Mucosa of descending colon (tissue), 3 donors: ENCODE measurements around the gene TRPV6. TPM values are rescaled to one million over a fixed set of nuclear protein-coding genes. Genes with fewer than 3 reads are reported as not detected.

Experiments used
- ATAC-seq: fragments of 200-7000 bp; cut with Tn5 transposase; one replicate; pipeline ENCODE4 v1.9.1; 2020; ENCODE audit warnings: mild to moderate bottlenecking, moderate library complexity
- DNase-seq, 3 donors: peaks; one replicate each; pipeline ENCODE4 v3.0.0-alpha.2; 2020
- H3K36me3 ChIP-seq: fragments of 200-600 bp; one replicate; pipeline ENCODE4 v1.8.0; 2021; ENCODE audit warnings: low read depth, mild to moderate bottlenecking
- H3K4me1 ChIP-seq: fragments of 200-600 bp; one replicate; pipeline ENCODE4 v1.8.0; 2021; ENCODE audit warnings: low read depth, mild to moderate bottlenecking
- H3K4me3 ChIP-seq: fragments of 200-600 bp; one replicate; pipeline ENCODE4 v1.8.0; 2021; ENCODE audit warnings: mild to moderate bottlenecking
- H3K9me3 ChIP-seq: fragments of 200-600 bp; one replicate; pipeline ENCODE4 v1.8.0; 2021; ENCODE audit warnings: mild to moderate bottlenecking
- intact Hi-C, 2 donors: fragments of 100-400 bp; cut with DNase I in 1 of 2; cut with micrococcal nuclease in 1 of 2; formaldehyde crosslinking; loops; one replicate each; pipeline versions ENCODE4 v1.11.0 to v1.11.1; 2022; cut with DNase I, micrococcal nuclease
- total RNA-seq, 3 donors: library from RNA; stranded (reverse); fragmentation: NEBNext Ultra II Directional in 2 of 3; extraction: Animal tissue kit (Norgen Biotek cat#: 25700) in 2 of 3; gene quantifications; one replicate each; pipeline versions ENCODE4 v1.2.1 to v1.2.4, GENCODE V29; 2021 to 2023
- TF ChIP-seq, protein P1 (sequence below): fragments of 200-600 bp; IDR thresholded peaks from one replicate; pipeline ENCODE4 v1.8.0; 2022; ENCODE audit warnings: antibody characterized with exemption, mild to moderate bottlenecking
- donor health status: DM: no; HTN: no; CAD: no; lungs with moderate emphysema.
- donor health status: DM: no; HTN: no; CAD: no.
- donor health status: DM: no; HTN: yes; CAD: no.

TRPV6 gene
- total RNA-seq, 3 donors from 2014 or later = 0.35 to 0.55 (median 0.44) TPM

DNA sequence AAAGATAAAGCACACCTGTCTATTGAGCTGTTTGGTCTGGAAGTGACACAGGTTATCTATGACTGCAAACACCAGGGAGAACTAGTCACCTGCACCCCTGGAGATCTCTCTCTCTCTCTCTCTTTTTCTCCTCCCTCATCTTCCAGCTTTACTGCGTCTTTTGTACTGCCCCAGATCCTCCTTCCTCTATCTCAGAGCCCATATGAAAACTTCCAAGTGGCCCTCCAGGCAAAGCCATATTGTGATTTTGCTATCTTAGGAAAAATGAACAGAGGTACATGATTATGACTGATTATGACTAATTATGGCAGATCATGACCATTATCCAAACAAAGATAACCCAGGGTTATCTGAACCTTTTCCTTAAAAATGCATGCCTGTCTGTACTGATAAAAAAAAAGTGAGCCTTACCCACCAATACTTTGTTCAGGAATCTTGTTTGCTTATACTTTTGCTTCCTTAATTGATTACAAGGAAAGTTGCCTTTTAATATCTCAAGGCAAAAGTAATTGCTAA lies 43.2 kb downstream of the TRPV6 start:
- H3K36me3 ChIP-seq = no peaks in the 10 kb centered on the region
- no peak for ATAC-seq
- H3K4me3 ChIP-seq = no peak overlapping the region
- DNase-seq = no peak
- H3K4me1 ChIP-seq = no peaks in the 10 kb centered on the region
- no peaks in the 10 kb centered on the region for H3K9me3 ChIP-seq
- TF ChIP-seq, protein P1, sequence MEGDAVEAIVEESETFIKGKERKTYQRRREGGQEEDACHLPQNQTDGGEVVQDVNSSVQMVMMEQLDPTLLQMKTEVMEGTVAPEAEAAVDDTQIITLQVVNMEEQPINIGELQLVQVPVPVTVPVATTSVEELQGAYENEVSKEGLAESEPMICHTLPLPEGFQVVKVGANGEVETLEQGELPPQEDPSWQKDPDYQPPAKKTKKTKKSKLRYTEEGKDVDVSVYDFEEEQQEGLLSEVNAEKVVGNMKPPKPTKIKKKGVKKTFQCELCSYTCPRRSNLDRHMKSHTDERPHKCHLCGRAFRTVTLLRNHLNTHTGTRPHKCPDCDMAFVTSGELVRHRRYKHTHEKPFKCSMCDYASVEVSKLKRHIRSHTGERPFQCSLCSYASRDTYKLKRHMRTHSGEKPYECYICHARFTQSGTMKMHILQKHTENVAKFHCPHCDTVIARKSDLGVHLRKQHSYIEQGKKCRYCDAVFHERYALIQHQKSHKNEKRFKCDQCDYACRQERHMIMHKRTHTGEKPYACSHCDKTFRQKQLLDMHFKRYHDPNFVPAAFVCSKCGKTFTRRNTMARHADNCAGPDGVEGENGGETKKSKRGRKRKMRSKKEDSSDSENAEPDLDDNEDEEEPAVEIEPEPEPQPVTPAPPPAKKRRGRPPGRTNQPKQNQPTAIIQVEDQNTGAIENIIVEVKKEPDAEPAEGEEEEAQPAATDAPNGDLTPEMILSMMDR = no peak
- intact Hi-C loops = no loop called here

DNA sequence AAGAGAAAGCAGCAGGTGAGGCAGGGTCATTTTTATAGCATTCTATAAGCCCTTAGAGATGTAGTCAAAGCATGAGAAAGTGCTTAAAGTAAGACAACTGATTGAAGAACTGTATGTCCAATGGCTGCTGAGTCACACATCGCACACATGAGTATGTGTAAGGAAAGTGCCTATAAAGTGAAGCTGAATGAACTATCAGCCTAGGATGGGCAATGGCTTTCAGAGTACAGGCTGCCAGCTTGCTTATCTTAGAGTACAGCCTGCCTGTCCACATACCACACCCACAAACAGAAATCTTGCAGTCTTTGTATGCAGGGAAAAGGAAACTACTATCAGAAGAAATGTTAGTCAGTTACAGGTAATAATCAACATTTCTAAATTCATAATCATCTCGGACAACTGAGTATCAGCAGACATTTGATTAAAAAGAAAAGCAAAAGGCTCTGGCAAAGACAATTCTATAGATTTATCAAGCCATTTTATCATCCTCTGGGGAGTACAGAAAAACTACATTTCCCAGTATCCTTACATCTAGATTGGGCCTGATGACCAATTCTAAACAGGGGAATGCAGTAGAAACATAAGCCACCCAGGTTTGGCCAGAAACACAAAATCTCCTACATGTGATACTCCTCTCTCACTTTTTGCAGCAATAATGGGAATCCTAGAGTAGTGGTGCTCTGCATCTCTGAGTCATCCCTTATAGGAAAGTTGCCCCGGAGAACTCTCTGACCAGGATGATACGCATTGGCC lies 46.9 kb downstream of the TRPV6 start:
- ATAC-seq (peak; percentile 72), DNase-seq (peak in 1 of 3 donors; percentile 16)
- intact Hi-C loops = no loop called here
- Histone ChIP-seq H3K9me3 (no peaks in the 10 kb centered on the region), H3K4me3 (no peak overlapping the region), H3K4me1 (no peaks in the 10 kb centered on the region), H3K36me3 (no peaks in the 10 kb centered on the region)
- TF ChIP-seq, protein P1 = no peak

DNA sequence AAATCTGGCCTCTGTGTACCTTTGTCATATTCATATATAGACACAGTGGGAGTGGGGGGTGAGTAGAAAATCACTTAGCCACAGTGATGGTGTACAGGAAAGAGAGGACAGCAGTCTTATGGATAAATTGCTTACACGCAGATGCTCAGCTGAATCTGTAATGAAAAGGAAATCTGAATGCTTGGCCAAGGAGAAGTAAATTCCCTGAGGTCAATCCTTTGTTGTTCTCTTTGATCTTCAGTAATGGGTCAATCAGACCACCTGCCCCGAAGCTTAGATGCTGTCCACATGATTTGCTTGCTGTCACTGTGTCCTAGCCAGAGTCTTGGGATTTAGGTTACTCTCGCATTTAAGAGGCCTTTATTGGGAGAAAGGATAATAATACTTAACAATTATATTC lies 49.1 kb downstream of the TRPV6 start:
- no peak for DNase-seq
- TF ChIP-seq, protein P1 = no peak
- no peak for ATAC-seq
- Histone ChIP-seq H3K9me3 (no peaks in the 10 kb centered on the region), H3K4me1 (no peaks in the 10 kb centered on the region), H3K4me3 (no peak overlapping the region), H3K36me3 (no peaks in the 10 kb centered on the region)
- intact Hi-C loops = no loop called here

DNA sequence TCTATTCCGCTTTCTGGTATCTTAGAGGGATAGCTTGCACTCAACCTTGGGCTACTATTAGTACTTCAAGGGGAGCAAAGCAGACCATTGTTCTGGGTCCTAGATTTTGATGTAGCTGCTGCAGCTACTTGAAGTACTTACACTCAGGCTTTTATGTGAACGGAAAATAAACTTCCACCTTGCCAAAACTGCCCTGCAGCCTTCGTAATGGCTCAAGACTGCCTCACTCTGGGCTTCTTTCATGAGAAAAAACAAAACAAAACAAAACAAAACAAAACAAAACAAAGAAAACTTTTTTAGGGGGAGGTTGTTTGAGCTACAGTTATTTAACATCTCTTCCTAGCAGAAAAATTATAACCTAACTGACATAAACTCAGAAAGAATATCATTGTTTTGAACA lies 50.1 kb downstream of the TRPV6 start:
- ATAC-seq = no peak
- DNase-seq = no peak
- TF ChIP-seq, protein P1 = no peak
- Histone ChIP-seq H3K36me3 (no peaks in the 10 kb centered on the region), H3K4me1 (no peaks in the 10 kb centered on the region), H3K4me3 (no peak overlapping the region), H3K9me3 (no peaks in the 10 kb centered on the region)
- intact Hi-C loops = no loop called here

DNA sequence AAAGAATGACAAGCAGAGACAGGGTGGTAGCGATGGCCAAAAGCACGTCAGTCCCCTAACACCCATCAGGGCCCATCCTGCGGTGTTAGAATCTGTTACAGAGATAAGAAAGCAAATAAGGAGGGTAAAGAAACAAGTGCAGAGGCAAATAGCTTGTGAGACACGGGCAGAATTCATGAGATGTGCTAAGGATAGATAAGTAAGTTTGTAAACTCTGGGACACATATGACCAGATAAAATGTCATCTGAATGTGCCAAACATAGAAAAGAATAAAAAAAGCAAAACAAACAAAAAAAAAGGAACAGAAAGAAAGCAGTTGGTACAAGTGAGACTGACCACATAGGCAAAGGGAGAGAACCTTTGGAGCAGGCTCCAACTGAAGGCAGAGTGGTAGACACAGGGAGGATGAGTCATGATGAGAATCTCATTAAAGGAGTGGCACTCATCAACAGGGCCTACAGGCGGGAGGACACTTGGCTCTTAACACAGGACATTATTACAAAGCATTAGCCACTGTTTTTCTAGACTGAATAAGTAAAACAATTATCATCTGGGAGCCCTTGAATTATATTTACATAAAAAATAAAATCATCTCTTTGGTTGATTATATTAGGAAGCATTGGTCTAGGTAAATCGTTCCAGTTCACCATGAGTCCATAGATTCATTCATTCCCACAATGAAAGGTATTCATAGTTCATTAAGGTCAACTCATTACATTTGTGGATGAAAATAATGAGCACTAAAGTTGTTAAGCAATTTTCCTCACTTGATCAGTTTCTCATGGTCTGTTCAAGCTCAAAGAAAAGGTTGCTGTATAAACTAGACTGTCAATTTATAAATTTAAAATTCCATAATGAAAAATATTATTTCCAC lies 52.1 kb downstream of the TRPV6 start:
- ATAC-seq (no peak), DNase-seq (no peak)
- Histone ChIP-seq H3K36me3 (no peaks in the 10 kb centered on the region), H3K4me1 (no peaks in the 10 kb centered on the region), H3K9me3 (no peaks in the 10 kb centered on the region), H3K4me3 (no peak overlapping the region)
- TF ChIP-seq, protein P1 = no peak
- intact Hi-C loops = no loop called here
